CMK (cell line): ENCODE data around the gene CD44.
A peak's percentile ranks its signal among the peaks of the same experiment; 100 is the strongest.
"Not testable (repeated sequence)": the region's sequence is repeated elsewhere in the genome, so short reads cannot be mapped to it uniquely, and the experiment has no call there.

Source experiments
- DNase-seq: peaks from one replicate; pipeline ENCODE4 v3.0.0-alpha.2; 2010; ENCODE audit warnings: low read depth

CD44 gene

GRCh38 chr11:35138943-35139721, at the start of gene CD44:
Gene CD44 (plus strand): TSS chr11:35139171. CDS start chr11:35139304, 133 bp downstream.
- DNase-seq: peak; percentile 30

- no peak for DNase-seq
Measured at GRCh38 chr11:35089666-35090065, 49.3 kb upstream of the CD44 start.

- DNase-seq: no peak
Measured at GRCh38 chr11:35090125-35090524, 48.8 kb upstream of the CD44 start.

GRCh38 chr11:35090991-35091390, 48.0 kb upstream of the CD44 start:
- DNase-seq: not testable (repeated sequence)

DNA sequence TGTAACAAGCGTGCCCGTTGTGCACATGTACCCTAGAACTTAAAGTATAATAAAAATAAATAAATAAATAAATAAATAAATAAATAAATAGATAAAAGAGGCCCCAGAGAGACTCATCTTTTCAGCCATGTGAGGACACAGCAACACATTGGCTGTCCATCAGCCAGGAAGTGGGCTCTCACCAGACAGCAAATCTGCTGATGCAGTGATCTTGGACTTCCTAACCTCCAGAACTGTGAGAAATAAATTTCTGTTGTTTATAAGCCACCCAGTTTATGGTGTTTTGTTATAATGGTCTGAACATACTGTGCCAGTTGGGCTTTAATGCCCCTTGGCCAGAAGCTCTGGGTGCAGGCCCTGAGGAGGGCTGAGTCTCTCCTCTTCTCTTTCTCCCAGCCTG, 42.2 kb upstream of the CD44 start:
- DNase-seq: no peak

GRCh38 chr11:35097814-35098455, 41.0 kb upstream of the CD44 start:
- no peak for DNase-seq

DNA sequence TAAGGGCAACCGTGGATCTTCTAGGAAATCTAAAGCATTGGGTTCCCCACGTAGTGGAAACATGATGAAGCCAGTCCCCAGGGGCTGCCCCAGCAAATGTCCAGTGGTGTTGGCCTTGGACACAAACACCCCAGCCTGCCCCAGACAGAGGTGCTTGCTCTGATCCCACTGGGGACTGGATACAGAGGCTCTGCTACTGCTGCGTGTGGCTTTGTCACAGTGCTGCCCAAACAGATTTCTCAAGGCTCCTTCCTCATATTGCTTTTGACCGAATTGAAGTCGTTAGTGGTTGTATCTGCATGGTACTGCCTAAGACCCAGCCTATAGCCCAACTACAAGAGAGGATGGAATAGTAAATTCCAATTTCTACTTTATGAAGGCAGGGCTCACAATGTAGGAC, 40.1 kb upstream of the CD44 start:
- no peak for DNase-seq

- DNase-seq: no peak
Measured at GRCh38 chr11:35099278-35100012, 39.5 kb upstream of the CD44 start.

DNA sequence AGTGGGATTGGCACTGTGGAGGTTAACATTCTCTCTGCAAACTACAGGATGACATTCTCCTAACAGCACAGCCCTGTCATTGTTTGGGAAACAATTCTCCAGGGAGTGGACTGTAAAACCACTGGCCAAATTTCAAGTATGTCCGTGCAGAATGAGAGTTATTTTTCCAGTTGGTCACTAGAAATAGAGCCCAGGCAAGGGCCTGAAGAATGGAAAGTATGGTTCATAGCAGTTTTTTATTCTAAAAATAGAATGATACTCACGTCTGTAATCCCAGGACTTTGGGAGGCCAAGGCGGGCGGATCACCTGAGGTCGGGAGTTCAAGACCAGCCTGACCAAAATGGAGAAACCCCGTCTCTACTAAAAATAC, 39.0 kb upstream of the CD44 start:
- no peak for DNase-seq

- DNase-seq: no peak
Measured at GRCh38 chr11:35101223-35101622, 37.7 kb upstream of the CD44 start.

DNA sequence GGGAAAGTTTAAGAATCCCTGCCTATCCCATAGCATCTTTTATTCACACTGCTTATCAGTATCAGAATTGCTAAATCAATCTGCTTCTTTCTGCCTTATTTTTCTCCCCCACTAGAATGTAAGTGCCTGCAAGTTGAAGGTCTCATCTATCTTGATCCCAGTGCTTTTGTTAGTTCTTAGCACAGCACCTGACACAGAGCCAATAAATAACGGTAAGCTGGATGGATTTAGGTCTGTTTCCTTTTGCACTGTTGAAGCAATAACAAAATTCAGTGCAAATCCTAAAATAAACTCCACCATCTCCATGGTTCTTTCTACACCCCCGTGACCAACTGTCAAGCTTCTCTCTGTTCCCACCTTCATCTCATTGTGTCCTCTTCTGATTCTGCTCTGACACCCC, 36.7 kb upstream of the CD44 start:
- no peak for DNase-seq

- DNase-seq: no peak
Measured at GRCh38 chr11:35103366-35104208, 35.4 kb upstream of the CD44 start.

DNA sequence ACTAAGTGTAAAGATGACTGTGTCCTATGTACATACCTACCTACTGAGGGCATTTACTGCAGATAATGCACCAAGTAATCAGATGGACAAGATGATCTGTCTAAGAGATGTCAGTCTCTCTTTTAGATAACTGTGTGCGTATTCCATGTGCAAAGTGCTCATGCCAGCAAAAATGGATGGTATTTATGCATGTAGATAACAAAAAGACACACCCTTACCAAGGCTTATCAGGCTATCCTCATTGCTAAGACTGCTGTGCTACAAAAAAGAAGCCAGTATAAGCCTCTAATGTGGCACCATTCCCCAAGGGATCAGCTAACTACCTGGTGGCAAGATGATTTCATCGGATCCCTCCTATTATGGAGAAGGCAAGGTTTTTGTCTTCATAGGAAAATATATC, 34.3 kb upstream of the CD44 start:
- DNase-seq: no peak

DNA sequence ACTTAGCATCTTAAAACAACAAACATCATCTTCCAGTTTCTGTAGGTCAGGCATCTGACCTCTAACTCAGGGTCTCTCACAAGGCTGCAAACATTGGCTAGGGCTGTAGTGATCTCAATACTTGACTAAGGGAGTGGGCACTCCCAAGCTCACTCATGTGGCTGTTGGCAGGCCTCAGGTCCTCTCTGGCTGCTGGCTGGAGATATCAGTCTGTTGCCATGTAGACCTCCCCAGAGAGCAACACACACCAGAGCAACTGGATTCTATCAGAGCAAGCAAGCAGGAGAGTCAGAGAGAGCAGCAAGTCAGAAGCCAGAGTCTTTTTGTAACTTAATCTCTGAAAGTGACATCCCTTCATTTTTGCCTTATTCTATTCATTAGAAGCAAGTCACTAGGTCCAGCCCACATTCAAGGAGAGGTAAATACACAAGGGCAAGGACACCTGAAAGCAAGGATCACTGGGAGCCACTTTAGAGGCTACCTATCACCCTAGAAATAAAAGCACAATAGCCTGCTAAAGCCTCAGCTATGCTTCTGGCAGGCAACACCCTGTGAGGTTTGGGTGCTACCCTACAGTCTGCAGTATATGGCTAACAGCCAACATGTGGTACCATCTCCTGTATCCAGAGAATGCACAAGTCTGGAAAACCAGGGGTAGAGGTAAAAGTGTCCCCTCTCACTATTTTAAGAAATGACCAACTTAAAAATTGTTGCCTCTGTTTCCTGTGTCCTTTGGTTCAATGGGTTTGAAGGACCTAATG, 33.5 kb upstream of the CD44 start:
- no peak for DNase-seq

DNA sequence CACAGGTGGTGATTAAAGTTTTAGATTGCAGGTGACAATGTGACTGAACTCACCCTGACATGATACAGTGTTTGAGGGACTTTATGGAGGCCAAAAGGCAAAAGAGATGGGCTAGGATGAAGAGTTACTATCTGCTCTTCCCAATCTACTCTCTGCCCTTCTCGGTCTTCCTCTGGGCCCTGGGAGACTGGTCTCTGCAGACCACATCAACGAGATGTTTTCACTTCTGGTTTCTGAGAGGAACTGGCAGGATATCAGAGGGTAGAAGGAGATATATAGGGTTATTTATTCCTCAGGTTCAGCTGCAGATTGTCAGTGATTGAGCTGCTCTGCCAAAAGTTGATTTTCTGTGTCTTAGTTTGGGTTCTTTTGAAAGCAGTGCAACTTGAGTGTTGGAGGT, 32.4 kb upstream of the CD44 start:
- no peak for DNase-seq

- no peak for DNase-seq
Measured at GRCh38 chr11:35107861-35108260, 31.1 kb upstream of the CD44 start.

GRCh38 chr11:35108336-35108735, 30.6 kb upstream of the CD44 start:
- not testable (repeated sequence) for DNase-seq

GRCh38 chr11:35109041-35109440, 29.9 kb upstream of the CD44 start:
- DNase-seq: no peak

- DNase-seq: no peak
Measured at GRCh38 chr11:35109827-35110226, 29.1 kb upstream of the CD44 start.

GRCh38 chr11:35111161-35112055, 27.6 kb upstream of the CD44 start:
- no peak for DNase-seq
